AG04450 (cell line): Measurements from ENCODE around the gene RRAS2. TPM values are rescaled to one million over a fixed set of nuclear protein-coding genes. Genes with fewer than 3 reads are reported as not detected.
A peak's percentile ranks its signal among the peaks of the same experiment; 100 is the strongest.

ENCODE experiments used
- CTCF ChIA-PET: fragments of 300-600, 350-600 bp; formaldehyde crosslinking; extraction: SDS; loops from one replicate; lab custom pipeline; 2022; ENCODE audit warnings: antibody characterized with exemption, inconsistent platforms; lab: Charles Lee
- POLR2A ChIA-PET: fragments of 350-600 bp; formaldehyde crosslinking; extraction: SDS; loops from one replicate; lab custom pipeline; 2021; ENCODE audit warnings: antibody characterized with exemption, inconsistent platforms; lab: Yijun Ruan, JAX
- DNase-seq: peaks from one replicate; pipeline ENCODE4 v3.0.0-alpha.2; 2011; ENCODE audit warnings: low read depth, low spot score
- H3K27ac ChIP-seq: one replicate; pipeline ENCODE4 v1.5.1; 2012; ENCODE audit warnings: low read depth, low read length, control low read depth
- H3K27me3 ChIP-seq: one replicate; pipeline ENCODE4 v1.6.0; 2012; ENCODE audit warnings: low read length; ENCODE audit not compliant: control insufficient read depth, insufficient read depth
- H3K4me3 ChIP-seq: 2 replicates; pipeline ENCODE4 v1.5.1; 2011; ENCODE audit warnings: mild to moderate bottlenecking, low read depth, low read length, control low read depth
- H3K9me3 ChIP-seq: 2 replicates; pipeline ENCODE4 v1.5.1; 2012; ENCODE audit warnings: low read length; ENCODE audit not compliant: control insufficient read depth, insufficient read depth
- CTCF ChIP-seq: IDR thresholded peaks from 2 replicates; pipeline ENCODE4 v1.5.1; 2011; ENCODE audit warnings: low read depth, low read length, control low read depth, inconsistent platforms
- polyA plus RNA-seq: library from polyadenylated mRNA; depleted of rRNA; stranded (reverse); fragments of >200 nt; gene quantifications from 2 replicates; pipeline ENCODE4 v1.2.3, GENCODE V29; 2011

RRAS2 gene
- polyA plus RNA-seq, 1 experiment, result 95.8 TPM

- Histone ChIP-seq H3K27me3 (no peaks in the 10 kb centered on the region), H3K27ac (no peak overlapping the region), H3K9me3 (no peaks in the 10 kb centered on the region), H3K4me3 (no peak overlapping the region)
- TF ChIP-seq CTCF, result no peak
- peak; percentile 82 for DNase-seq
- POLR2A ChIA-PET, result no interaction called here
- CTCF ChIA-PET, result interaction anchor here (1.0 to 1.3 kb wide), 4 partner anchors 16 to 35 kb away, joined by 3 to 4 read pairs (median 4); no protein-coding TSS in a partner anchor
Observed at GRCh38 chr11:14336507-14337503, 22.2 kb downstream of the RRAS2 start.

DNA sequence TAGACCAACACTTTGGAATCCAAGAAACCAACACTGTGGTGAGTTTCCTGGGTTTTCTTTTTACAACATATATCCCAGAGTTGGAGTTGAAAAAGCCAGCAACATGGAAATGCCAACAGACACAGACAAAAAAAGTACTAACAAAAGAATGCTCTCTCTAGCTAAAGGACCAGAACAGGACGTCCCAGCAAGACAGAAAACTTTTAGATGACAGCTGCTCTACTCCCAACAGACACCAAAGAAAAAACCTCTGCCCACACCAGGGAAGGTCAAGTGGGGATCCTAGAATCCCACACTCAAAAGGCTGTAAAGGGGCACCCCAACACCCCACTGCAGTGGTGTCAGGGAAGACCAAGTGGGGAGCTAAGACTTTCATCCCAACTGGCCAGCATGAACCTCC lies 23.3 kb downstream of the RRAS2 start:
- H3K27ac ChIP-seq, result no peak overlapping the region
- ChIA-PET POLR2A (no interaction called here), CTCF (interaction anchor here (1.0 to 1.3 kb wide), 4 partner anchors 15 to 34 kb away, joined by 3 to 4 read pairs (median 4); no protein-coding TSS in a partner anchor)
- no peaks in the 10 kb centered on the region for H3K27me3 ChIP-seq
- H3K9me3 ChIP-seq, result no peaks in the 10 kb centered on the region
- no peak for DNase-seq
- H3K4me3 ChIP-seq, result no peak overlapping the region
- no peak for TF ChIP-seq CTCF

GRCh38 chr11:14334893-14335292 lies 24.1 kb downstream of the RRAS2 start:
- H3K27me3 ChIP-seq, result no peaks in the 10 kb centered on the region
- DNase-seq, result no peak
- TF ChIP-seq CTCF, result no peak
- H3K9me3 ChIP-seq, result no peaks in the 10 kb centered on the region
- no peak overlapping the region for H3K4me3 ChIP-seq
- CTCF ChIA-PET, result interaction anchor here (1.1 kb wide), 1 partner anchor 120 kb away, joined by 3 read pairs; no protein-coding TSS in a partner anchor
- POLR2A ChIA-PET, result no interaction called here
- H3K27ac ChIP-seq, result no peak overlapping the region

GRCh38 chr11:14334192-14334591 lies 24.8 kb downstream of the RRAS2 start:
- POLR2A ChIA-PET, result no interaction called here
- no peak for DNase-seq
- no peak for TF ChIP-seq CTCF
- no peak overlapping the region for H3K4me3 ChIP-seq
- no peaks in the 10 kb centered on the region for H3K9me3 ChIP-seq
- no peak overlapping the region for H3K27ac ChIP-seq
- CTCF ChIA-PET, result interaction anchor here (1.1 to 1.7 kb wide), 3 partner anchors 21 to 121 kb away, joined by 3 to 8 read pairs (median 3); no protein-coding TSS in a partner anchor
- no peaks in the 10 kb centered on the region for H3K27me3 ChIP-seq
